Gastrocnemius medialis (tissue), 4 donors: ENCODE data around the gene IGFL4.

Experiments used
- POLR2A ChIP-seq, 2 donors: fragments of 450-650 bp; IDR thresholded peaks; one replicate each; pipeline ENCODE4 v1.6.1; 2017; ENCODE audit warnings: antibody characterized with exemption in 2 of 2, mild to moderate bottlenecking in 2 of 2, moderate library complexity in 2 of 2
- TF ChIP-seq, protein P1 (sequence below), 5 experiments: fragments of 450-650 bp in 3 of 5; fragments of 200-600 bp in 2 of 5; sonication (generic) in 2 of 5; IDR thresholded peaks in 4 of 5; conservative IDR thresholded peaks in 1 of 5; 1 replicate in 4 of 5; 2 replicates in 1 of 5; pipeline ENCODE4 v1.5.1; 2016 to 2019; ENCODE audit warnings: antibody characterized with exemption in 5 of 5, mild to moderate bottlenecking in 3 of 5, moderate library complexity in 3 of 5

DNA sequence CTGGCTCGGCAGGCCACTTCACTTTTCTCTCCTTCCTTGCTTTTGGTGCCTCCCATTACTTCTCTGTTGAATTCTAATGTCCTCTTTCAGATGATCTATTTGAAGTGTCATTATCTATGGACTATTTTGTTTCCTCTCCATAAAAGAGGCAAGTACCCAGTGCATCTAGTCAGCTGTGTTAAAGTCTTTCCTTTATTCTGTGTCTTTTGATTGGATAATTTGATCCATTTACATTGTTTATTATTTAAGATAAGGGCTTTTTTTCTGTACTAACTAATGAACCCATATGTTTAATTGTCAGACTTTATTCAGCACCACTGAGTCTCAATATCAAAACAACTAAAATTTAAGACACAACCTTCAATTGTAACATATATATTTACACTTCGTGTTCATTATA, 47.3 kb upstream of the IGFL4 start:
- TF ChIP-seq, protein P1, sequence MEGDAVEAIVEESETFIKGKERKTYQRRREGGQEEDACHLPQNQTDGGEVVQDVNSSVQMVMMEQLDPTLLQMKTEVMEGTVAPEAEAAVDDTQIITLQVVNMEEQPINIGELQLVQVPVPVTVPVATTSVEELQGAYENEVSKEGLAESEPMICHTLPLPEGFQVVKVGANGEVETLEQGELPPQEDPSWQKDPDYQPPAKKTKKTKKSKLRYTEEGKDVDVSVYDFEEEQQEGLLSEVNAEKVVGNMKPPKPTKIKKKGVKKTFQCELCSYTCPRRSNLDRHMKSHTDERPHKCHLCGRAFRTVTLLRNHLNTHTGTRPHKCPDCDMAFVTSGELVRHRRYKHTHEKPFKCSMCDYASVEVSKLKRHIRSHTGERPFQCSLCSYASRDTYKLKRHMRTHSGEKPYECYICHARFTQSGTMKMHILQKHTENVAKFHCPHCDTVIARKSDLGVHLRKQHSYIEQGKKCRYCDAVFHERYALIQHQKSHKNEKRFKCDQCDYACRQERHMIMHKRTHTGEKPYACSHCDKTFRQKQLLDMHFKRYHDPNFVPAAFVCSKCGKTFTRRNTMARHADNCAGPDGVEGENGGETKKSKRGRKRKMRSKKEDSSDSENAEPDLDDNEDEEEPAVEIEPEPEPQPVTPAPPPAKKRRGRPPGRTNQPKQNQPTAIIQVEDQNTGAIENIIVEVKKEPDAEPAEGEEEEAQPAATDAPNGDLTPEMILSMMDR (IDR thresholded peaks at IDR 0.05 in 4 of 5, conservative IDR thresholded peaks at IDR 0.05 in 1 of 5) = no peak
- no peak for TF ChIP-seq POLR2A (IDR thresholded peaks at IDR 0.05)
